UCSD-AML1 (cell line): ENCODE data around the gene LAS1L.
"Not testable (repeated sequence)": the region's sequence is repeated elsewhere in the genome, so short reads cannot be mapped to it uniquely, and the experiment has no call there.

Source experiments
- DNase-seq: peaks from one replicate; lab custom pipeline; 2025; ENCODE audit not compliant: unreplicated experiment; lab: John Stamatoyannopoulos, UW

LAS1L gene

GRCh38 chrX:65534450-65535292, at the start of gene LAS1L:
Gene LAS1L (minus strand): TSS chrX:65534787. CDS start chrX:65534715, 72 bp downstream.
- peak; percentile 91 for DNase-seq

GRCh38 chrX:65582450-65583082, 48.0 kb upstream of the LAS1L start:
- DNase-seq, result no peak

GRCh38 chrX:65581661-65582339, 47.2 kb upstream of the LAS1L start:
- peak; percentile 53 for DNase-seq

DNA sequence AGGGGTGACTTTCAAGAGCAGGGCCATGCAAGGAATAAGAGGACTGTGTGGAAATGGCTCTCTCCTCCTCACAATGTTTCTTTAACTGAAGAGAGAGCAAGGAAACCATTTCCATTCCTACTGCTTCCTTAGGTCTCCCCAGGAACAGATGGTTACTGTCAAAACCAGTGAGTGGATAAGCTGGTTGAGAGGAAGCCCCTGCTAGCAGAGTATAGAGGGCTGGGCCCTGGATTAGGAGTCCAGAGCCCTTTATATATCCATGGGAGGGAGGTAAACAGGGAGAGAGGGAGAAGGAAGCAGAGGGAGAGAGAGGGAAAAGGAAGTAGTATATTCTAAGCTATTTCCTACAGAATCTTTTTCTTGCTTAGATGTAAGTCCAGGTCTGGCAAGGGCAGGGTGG, 43.8 kb upstream of the LAS1L start:
- no peak for DNase-seq

- DNase-seq, result no peak
These were observed 41.6 kb upstream of the LAS1L start for GRCh38 chrX:65576160-65576559.

DNA sequence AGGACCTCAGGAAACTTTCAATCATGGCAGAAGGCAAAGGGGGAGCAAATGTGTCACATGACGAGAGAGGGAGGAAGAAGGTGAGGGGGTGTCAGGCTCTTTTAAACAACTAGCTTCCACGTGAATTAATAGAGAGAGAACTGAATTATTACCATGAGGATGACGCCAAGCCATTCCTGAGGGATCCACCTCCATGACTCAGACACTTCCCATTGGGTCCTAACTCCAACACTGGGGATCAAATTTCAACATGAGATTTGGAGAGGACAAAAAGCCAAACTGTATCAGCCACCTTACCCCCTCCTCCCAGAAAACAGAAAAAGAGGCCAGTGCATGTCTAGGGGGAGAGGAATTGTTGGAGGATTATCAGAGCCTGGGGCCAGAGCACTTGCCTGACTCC, 40.4 kb upstream of the LAS1L start:
- DNase-seq, result no peak

GRCh38 chrX:65574356-65574755, 39.8 kb upstream of the LAS1L start:
- DNase-seq, result no peak

GRCh38 chrX:65572971-65573370, 38.4 kb upstream of the LAS1L start:
- DNase-seq, result no peak

DNA sequence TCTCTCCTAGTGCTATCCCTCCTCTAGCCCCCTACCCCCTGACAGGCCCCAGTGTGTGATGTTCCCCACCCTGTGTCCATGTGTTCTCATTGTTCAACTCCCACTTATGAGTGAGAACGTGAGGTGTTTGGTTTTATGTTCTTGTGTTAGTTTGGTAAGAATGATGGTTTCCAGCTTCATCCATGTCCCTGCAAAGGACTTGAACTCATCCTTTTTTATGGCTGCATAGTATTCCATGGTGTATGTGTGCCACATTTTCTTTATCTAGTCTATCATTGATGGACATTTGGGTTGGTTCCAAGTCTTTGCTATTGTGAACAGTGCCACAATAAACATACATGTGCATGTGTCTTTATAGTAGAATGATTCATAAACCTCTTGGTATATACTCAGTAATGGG, 28.3 kb upstream of the LAS1L start:
- DNase-seq, result not testable (repeated sequence)

- DNase-seq, result no peak
These were observed 17.1 kb upstream of the LAS1L start for GRCh38 chrX:65551489-65552339.

GRCh38 chrX:65551086-65551485, 16.5 kb upstream of the LAS1L start:
- no peak for DNase-seq

DNA sequence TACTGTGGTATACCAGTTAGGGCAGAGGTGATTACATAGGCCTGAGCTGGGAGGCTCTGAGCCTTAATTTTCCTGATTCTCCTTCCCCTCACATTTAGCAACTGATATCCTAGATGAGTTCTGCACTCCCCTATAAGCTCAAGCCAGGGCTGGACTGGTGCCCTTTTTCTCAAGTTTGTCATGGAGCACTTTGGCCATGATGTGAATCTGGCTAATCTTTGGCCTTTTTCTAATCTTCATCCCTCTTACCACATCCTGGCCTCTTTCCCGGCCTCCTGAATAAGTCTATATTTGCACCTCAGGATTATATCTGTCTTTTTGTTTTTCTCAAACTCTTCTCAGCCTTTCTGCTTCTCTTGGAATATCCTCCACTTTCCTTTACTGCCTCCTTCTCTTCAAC, 10.9 kb upstream of the LAS1L start:
- no peak for DNase-seq

DNA sequence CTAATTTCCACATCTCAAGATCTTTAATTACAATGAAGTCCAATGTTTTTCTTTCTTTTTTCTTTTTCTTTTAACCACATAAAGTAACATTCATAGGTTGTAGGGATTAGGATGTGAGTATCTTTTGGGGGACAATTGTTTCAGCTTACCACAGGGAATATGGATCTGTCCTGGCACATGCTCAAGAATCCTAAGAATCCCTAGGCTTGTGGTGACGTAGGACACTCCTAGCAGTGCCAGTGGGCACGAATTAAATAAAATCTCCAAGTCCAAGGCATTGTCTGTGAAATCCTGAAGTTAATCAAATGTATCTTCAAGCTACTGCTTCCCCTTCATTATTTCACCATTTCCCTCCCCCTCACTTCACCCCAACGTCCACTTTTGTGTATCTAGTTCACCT, 2.6 kb upstream of the LAS1L start:
- no peak for DNase-seq

- no peak for DNase-seq
These were observed 1.7 kb upstream of the LAS1L start for GRCh38 chrX:65536291-65536690.

DNA sequence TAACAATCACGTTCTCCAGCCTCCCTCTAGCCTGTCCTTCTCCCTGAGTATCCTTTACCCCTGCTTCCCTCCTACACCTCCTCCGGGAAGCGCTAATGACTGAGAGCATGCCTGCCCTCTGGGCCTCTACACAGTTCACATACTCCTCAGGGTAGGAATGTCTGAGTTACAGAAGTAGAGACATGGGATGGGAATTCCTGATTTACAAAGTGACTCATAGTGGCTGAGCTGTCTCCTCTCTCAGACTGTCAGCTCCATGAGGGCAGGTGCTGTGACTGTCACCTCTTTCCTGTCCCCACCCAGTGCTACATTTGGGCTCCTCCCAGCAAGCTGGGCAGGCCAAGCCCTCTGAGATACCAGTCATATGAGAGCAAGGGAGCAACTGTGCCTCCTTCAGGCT, 2.6 kb downstream of the LAS1L start:
- no peak for DNase-seq

DNA sequence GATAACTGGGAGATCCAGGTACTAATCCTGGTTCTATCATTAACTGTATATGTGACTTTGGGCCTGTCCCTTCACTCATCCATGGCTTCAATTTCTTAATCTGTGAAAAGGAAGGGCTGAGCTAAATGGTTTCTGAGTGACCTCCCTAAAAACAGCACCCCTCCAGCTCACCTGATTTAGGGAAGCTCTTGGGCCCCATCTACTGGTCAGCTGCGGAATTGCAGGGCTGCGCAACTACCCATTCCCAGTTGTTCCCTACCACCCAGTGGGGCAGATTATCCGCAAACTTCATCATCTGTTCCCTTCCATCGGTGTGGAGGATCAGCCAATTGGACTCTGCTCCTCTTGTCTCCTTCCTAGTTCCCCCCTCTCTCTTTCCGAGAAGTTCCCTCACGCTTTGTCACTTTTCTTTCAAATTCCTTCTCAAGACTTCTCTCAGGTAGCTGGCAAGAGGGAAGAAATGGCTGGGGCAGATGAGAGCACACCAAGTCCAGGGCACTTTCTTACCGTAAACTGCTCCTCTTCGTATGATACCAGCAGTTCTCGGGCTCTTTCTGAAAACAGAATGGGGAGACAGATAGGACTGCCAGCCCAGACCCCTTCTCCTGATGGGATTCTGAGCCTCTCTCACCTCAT, 5.8 kb downstream of the LAS1L start:
- DNase-seq, result peak; percentile 62

GRCh38 chrX:65528293-65528692, 6.3 kb downstream of the LAS1L start:
- no peak for DNase-seq

DNA sequence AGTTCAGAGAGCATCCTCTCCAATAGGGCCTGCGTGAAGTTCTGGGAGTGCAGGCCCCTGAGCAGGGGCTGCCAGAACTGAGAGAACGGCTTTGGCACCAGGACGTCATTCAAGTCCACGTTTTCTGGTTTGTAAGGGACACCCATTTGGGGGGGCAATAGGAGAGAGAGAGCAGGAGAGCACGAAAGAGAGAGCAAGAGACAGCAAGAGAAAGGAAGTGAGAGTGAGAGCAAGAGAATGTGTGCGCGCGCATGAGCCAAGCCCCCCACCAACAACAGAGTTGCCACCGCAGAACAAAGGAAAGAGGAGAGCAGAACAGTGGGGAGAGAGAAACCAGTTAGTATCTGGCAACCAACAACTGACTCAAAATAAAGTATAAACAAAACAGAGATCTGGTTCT, 10.4 kb downstream of the LAS1L start:
- DNase-seq, result no peak

GRCh38 chrX:65522739-65523372, 11.7 kb downstream of the LAS1L start:
- no peak for DNase-seq

DNA sequence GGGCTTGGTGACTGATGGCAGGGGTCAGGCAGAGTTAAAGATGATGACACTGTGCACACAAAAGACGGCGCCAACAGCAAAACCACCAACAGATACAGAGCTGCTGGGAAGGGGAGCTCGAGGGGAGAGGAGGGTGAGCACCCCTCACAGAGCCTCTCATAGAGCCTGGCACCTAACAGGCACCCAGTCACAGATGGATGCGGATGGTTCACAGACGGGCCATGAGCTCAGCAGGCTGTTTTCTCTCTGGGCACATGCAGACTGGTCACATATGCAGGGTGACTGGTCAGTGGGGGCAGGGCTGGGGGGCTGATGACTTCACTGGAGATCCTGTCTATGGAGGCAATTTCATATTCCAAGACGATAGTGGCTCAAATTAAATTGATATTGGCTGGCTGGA, 15.1 kb downstream of the LAS1L start:
- DNase-seq, result not testable (repeated sequence)
